T-cell (primary cell): ENCODE results near the gene ZNF684. TPM values are rescaled to one million over a fixed set of nuclear protein-coding genes. Genes with fewer than 3 reads are reported as not detected.

Source experiments
- ATAC-seq, 4 experiments: fragments of 200-7000 bp in 3 of 4; fragments of 150-1000 bp in 1 of 4; cut with Tn5 transposase; replicated peaks in 1 of 4; 1 replicate in 3 of 4; 2 replicates in 1 of 4; pipeline ENCODE4 v1.10.0; 2021; ENCODE audit warnings: moderate library complexity in 3 of 4, mild to moderate bottlenecking in 2 of 4, moderate number of reproducible peaks in 1 of 4
- CTCF ChIA-PET, 2 donors: fragments of 300-600 bp; sonication (Branson Sonifier 250); formaldehyde crosslinking; loops; one replicate each; lab custom pipeline; 2022; ENCODE audit warnings: antibody characterized with exemption in 2 of 2; lab: Charles Lee
- POLR2A ChIA-PET, 2 donors: fragments of 300-600 bp; sonication (Branson Sonifier 250); formaldehyde crosslinking; loops; one replicate each; lab custom pipeline; 2022; ENCODE audit warnings: antibody characterized with exemption in 2 of 2; lab: Charles Lee
- DNase-seq, 35 experiments: peaks; one replicate each; pipeline versions ENCODE4 v3.0.0 to v3.0.0-alpha.2; 2013 to 2023
- H3K27ac ChIP-seq: one replicate; pipeline ENCODE4 v1.5.1; 2013; ENCODE audit warnings: low read length
- H3K27me3 ChIP-seq, 2 experiments: replicated peaks in 1 of 2; 1 replicate in 1 of 2; 2 replicates in 1 of 2; pipeline versions ENCODE4 v1.6.1 to v1.7.0; 2013; ENCODE audit warnings: low read length in 1 of 2, mixed read lengths in 1 of 2; ENCODE audit not compliant: control insufficient read depth in 2 of 2, insufficient read depth in 2 of 2; ENCODE audit errors: extremely low read depth in 1 of 2
- H3K36me3 ChIP-seq, 2 donors: 1 replicate in 1 of 2; 2 replicates in 1 of 2; pipeline versions ENCODE4 v1.6.1 to v1.7.0; 2013; ENCODE audit warnings: low read length in 1 of 2; ENCODE audit not compliant: control insufficient read depth in 2 of 2, insufficient read depth in 1 of 2; ENCODE audit errors: extremely low read depth in 1 of 2
- H3K4me1 ChIP-seq, 2 experiments: 1 replicate in 1 of 2; 2 replicates in 1 of 2; pipeline versions ENCODE4 v1.6.1 to v1.7.0; 2013; ENCODE audit warnings: low read length in 2 of 2, mixed read lengths in 1 of 2; ENCODE audit not compliant: insufficient read depth in 2 of 2, control insufficient read depth in 1 of 2; ENCODE audit errors: extremely low read depth in 1 of 2
- H3K4me3 ChIP-seq, 2 donors: 1 replicate in 1 of 2; 2 replicates in 1 of 2; pipeline versions ENCODE4 v1.5.1 to v1.7.0; 2013; ENCODE audit warnings: mild to moderate bottlenecking in 2 of 2, low read length in 1 of 2, moderate library complexity in 1 of 2; ENCODE audit not compliant: control insufficient read depth in 1 of 2; ENCODE audit errors: extremely low read depth in 1 of 2
- H3K9me3 ChIP-seq: 2 replicates; pipeline ENCODE4 v1.7.0; 2013
- H3K27ac Mint-ChIP-seq, 2 donors: one replicate each; pipeline ENCODE4 v1.8.0; 2020 to 2021; ENCODE audit warnings: mild to moderate bottlenecking in 2 of 2, mixed read lengths in 2 of 2
- H3K27me3 Mint-ChIP-seq, 2 donors: one replicate each; pipeline ENCODE4 v1.8.0; 2021 to 2022; ENCODE audit warnings: mixed read lengths in 2 of 2
- H3K36me3 Mint-ChIP-seq: one replicate; pipeline ENCODE4 v1.8.0; 2021; ENCODE audit warnings: mixed read lengths
- H3K4me1 Mint-ChIP-seq, 3 donors: one replicate each; pipeline ENCODE4 v1.8.0; 2020 to 2022; ENCODE audit warnings: mixed read lengths in 3 of 3, mild to moderate bottlenecking in 1 of 3
- H3K4me3 Mint-ChIP-seq, 3 donors: one replicate each; pipeline ENCODE4 v1.8.0; 2020 to 2022; ENCODE audit warnings: mild to moderate bottlenecking in 3 of 3, mixed read lengths in 3 of 3, moderate library complexity in 3 of 3
- H3K9me3 Mint-ChIP-seq, 3 donors: one replicate each; pipeline ENCODE4 v1.8.0; 2020 to 2022; ENCODE audit warnings: mixed read lengths in 3 of 3
- WGBS: methylation state at CpG from one replicate; pipeline ENCODE4 v1.1.5; 2013; ENCODE audit warnings: missing lambda C conversion rate; ENCODE audit not compliant: insufficient coverage; 5-methylcytosine and 5-hydroxymethylcytosine counted together
- total RNA-seq, 35 experiments: library from RNA in 6 of 35; stranded (reverse) in 6 of 35; fragments of 120-200 nt in 1 of 35; gene quantifications; one replicate each; pipeline versions ENCODE4 v1.2.1 to v1.2.4 and lab custom pipeline; 2013 to 2026

ZNF684 gene
- total RNA-seq, 5 donors from 2014 or later (not counting 1 experiment from before 2014, with no cell fraction given) = 2.4 to 6.0 (median 4.5) TPM

DNA sequence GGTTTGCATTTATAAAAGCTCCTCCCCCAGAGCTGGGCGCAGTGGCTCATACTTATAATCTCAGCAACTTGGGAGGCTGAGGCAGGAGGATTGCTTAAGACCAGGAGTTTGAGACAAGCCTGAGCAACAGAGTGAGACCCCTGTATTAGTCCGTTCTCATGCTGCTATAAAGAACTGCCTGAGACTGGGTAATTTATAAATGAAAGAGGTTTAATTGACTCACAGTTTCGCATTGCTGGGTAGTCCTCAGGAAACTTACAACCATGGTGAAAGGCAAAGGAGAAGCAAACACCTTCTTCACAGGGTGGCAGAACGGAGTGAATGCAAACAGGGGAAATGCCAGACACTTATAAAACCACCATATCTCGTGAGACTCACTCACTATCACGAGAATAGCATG is 52.5 kb downstream of the ZNF684 start:
- Mint-ChIP-seq H3K4me3 (no peak overlapping the region), H3K27ac (no peak overlapping the region), H3K4me1 (no peaks in the 10 kb centered on the region), H3K27me3 (peaks cover 2 to 8% of the 10 kb centered on the region in 2 donors), H3K36me3 (no peaks in the 10 kb centered on the region), H3K9me3 (no peaks in the 10 kb centered on the region)
- Histone ChIP-seq H3K36me3 (no peaks in the 10 kb centered on the region), H3K4me3 (no peak overlapping the region), H3K9me3 (no peaks in the 10 kb centered on the region), H3K4me1 (no peaks in the 10 kb centered on the region), H3K27me3 (peaks cover 0 to 2% of the 10 kb centered on the region in 2 experiments), H3K27ac (no peak overlapping the region)
- ATAC-seq = no peak
- 83% methylated on average over 1 of the region's 6 CpGs for WGBS
- no peak for DNase-seq
- CTCF ChIA-PET = no interaction called here
- POLR2A ChIA-PET = no interaction called here

DNA sequence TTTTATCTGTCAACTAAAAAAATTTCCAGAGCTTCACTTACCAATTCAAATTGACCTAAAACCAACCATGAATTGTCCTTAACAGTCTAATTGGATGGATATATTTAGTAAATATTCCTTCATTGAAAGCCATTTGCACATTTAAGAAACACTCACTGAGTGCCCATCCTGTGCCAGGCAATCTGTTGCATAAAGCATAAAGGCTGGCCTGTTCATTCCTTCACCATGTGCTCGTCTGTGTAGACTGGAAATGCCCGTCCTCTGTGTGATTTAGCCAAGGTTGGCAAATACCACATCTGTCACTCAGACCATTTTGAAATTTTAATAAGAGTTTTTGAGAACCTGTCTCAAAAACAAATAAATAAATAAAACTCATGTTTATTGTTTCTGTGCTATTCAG is 57.1 kb downstream of the ZNF684 start:
- DNase-seq = no peak
- H3K4me3 Mint-ChIP-seq = no peak overlapping the region
- no peak overlapping the region for H3K4me3 ChIP-seq
- H3K36me3 ChIP-seq = no peaks in the 10 kb centered on the region
- no peaks in the 10 kb centered on the region for H3K36me3 Mint-ChIP-seq
- no peak overlapping the region for H3K27ac Mint-ChIP-seq
- peaks cover 3 to 7% (median 4%) of the 10 kb centered on the region in 3 donors for H3K4me1 Mint-ChIP-seq
- H3K4me1 ChIP-seq = no peaks in the 10 kb centered on the region
- H3K9me3 ChIP-seq = no peaks in the 10 kb centered on the region
- POLR2A ChIA-PET = no interaction called here
- peaks cover 3% of the 10 kb centered on the region in 2 donors for H3K27me3 Mint-ChIP-seq
- CTCF ChIA-PET = no interaction called here
- H3K27ac ChIP-seq = no peak overlapping the region
- no peak for ATAC-seq
- no peaks in the 10 kb centered on the region for H3K27me3 ChIP-seq
- WGBS = no CpG with 5 or more reads among the region's 2 CpGs
- no peaks in the 10 kb centered on the region for H3K9me3 Mint-ChIP-seq

DNA sequence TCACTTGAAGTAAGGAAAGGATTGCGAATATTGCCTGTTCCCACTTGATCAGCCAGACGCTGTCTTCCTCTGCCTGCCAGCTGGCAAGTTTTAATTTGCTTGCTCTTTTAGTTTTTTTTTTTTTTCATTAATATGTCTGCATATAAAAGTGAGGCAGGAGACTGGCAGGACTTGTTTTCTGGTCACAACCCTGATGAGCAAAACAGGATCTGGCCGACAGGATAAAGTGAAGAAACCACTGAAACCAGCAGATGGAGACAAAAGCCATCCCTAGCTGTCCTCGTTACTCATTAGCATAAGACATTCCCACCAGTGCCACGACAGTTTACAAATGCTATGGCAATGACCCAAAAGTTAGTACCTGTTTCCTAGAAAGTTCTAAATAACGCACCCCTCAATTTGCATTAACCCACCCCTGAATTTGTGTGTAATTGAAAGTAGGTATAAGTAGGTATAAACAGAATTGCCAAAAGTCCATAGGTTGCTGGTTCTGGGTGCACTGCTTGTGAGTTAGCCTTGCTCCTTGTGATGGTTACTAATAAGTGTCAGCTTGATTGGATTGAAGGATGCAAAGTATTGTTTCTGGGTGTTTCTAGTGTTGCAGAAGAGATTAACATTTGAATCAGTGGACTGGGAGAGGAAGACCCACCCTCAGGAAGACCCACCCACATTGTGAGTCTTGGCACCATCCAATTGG is 60.8 kb downstream of the ZNF684 start:
- peaks cover 0 to 15% of the 10 kb centered on the region in 2 experiments for H3K27me3 ChIP-seq
- H3K36me3 ChIP-seq = no peaks in the 10 kb centered on the region
- H3K4me3 Mint-ChIP-seq = no peak overlapping the region
- CTCF ChIA-PET = interaction anchor here in 1 of 2 donors (0.7 kb wide), 1 partner anchor 934 kb away, joined by 3 read pairs; no protein-coding TSS in a partner anchor
- H3K27me3 Mint-ChIP-seq = peaks cover 3 to 9% of the 10 kb centered on the region in 2 donors
- no peak overlapping the region for H3K27ac ChIP-seq
- H3K9me3 ChIP-seq = no peaks in the 10 kb centered on the region
- 33% methylated on average over 2 of the region's 6 CpGs for WGBS
- no peak overlapping the region for H3K4me3 ChIP-seq
- H3K4me1 Mint-ChIP-seq = peaks cover 6 to 11% (median 8%) of the 10 kb centered on the region in 3 donors
- H3K36me3 Mint-ChIP-seq = no peaks in the 10 kb centered on the region
- peak in 1 of 35 experiments; percentile 37 for DNase-seq
- no peak for ATAC-seq
- no peaks in the 10 kb centered on the region for H3K9me3 Mint-ChIP-seq
- H3K4me1 ChIP-seq = no peaks in the 10 kb centered on the region
- POLR2A ChIA-PET = interaction anchor here (0.6 to 0.7 kb wide), 2 partner anchors 193 to 437 kb away, joined by 3 to 5 read pairs; no protein-coding TSS in a partner anchor
- H3K27ac Mint-ChIP-seq = no peak overlapping the region

DNA sequence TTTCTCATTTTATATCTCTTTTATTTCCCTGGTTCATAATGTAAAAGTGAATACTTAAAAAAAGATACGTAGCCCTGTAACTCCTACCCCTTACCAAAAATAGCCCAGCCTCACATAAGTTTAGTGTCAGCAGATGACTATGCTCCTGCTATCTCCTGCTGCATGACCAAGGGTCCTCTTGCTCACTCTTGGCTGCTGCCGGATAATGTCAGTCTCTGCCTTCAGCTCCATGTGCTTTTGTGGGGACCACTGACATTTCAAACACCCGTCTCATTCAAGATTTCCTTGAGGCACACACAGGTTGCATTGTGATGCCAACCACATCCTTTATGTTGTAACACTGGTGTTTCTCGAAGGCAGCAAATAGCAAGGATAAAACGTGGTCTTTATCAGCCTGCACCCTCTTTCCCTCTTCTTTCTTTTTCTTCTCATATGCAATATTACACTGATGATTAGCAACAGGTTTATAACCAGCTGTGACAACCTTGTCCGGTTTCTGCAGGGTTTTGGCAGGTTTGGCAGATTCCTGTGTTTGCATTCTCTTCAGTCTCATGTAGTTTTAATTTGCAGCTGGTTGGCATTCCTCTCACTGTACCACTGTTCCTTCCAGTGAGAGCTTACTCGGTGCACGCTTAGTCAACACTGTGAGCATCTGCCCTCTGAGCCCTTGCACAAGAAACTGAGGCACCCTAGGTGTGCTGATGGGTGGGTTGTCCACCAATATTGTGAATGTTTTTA is 62.2 kb downstream of the ZNF684 start:
- H3K36me3 ChIP-seq = no peaks in the 10 kb centered on the region
- 37% methylated on average over 5 of the region's 8 CpGs for WGBS
- Mint-ChIP-seq H3K4me3 (no peak overlapping the region), H3K27me3 (peaks cover 3 to 9% of the 10 kb centered on the region in 2 donors), H3K27ac (no peak overlapping the region), H3K9me3 (no peaks in the 10 kb centered on the region), H3K36me3 (no peaks in the 10 kb centered on the region), H3K4me1 (peaks cover 6 to 11% (median 8%) of the 10 kb centered on the region in 3 donors)
- no peaks in the 10 kb centered on the region for H3K4me1 ChIP-seq
- H3K9me3 ChIP-seq = no peaks in the 10 kb centered on the region
- ATAC-seq = no peak
- CTCF ChIA-PET = no interaction called here
- H3K27me3 ChIP-seq = peaks cover 0 to 15% of the 10 kb centered on the region in 2 experiments
- H3K4me3 ChIP-seq = no peak overlapping the region
- H3K27ac ChIP-seq = no peak overlapping the region
- POLR2A ChIA-PET = interaction anchor here (0.5 to 0.6 kb wide), 2 partner anchors 589 to 860 kb away, joined by 3 to 13 read pairs; no protein-coding TSS in a partner anchor
- no peak for DNase-seq

GRCh38 chr1:40594187-40594531 is 62.7 kb downstream of the ZNF684 start:
- Histone ChIP-seq H3K27ac (no peak overlapping the region), H3K27me3 (peaks cover 0 to 15% of the 10 kb centered on the region in 2 experiments), H3K4me3 (no peak overlapping the region), H3K36me3 (no peaks in the 10 kb centered on the region), H3K4me1 (no peaks in the 10 kb centered on the region), H3K9me3 (no peaks in the 10 kb centered on the region)
- ATAC-seq = no peak
- Mint-ChIP-seq H3K27ac (no peak overlapping the region), H3K4me1 (peaks cover 6 to 11% (median 8%) of the 10 kb centered on the region in 3 donors), H3K9me3 (no peaks in the 10 kb centered on the region), H3K4me3 (no peak overlapping the region), H3K36me3 (no peaks in the 10 kb centered on the region), H3K27me3 (peaks cover 3 to 9% of the 10 kb centered on the region in 2 donors)
- ChIA-PET CTCF (no interaction called here), POLR2A (interaction anchor here (0.5 to 0.6 kb wide), 2 partner anchors 590 to 860 kb away, joined by 3 to 13 read pairs; no protein-coding TSS in a partner anchor)
- DNase-seq = no peak
- WGBS = 46% methylated on average over 3 of the region's 3 CpGs

DNA sequence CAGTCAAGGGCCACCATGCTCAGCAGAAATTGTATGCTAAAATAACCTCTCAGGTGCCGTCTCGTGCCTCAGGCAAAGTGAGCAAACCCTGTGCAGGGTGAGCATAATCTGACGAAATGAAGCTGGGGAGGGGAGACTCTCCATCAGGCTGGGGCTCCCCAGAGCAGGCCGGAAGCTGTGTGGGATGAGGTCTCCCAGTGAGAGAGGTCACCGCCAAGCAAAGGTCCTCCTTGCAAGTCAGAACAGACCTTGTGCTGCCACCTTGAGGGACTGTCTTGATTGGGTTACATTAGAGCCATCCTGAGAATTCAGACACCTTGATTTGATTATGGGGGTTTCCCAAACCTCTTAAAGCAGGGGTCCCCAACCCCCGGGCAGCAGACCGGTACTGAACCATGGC is 64.2 kb downstream of the ZNF684 start:
- Histone ChIP-seq H3K27me3 (peaks cover 0 to 15% of the 10 kb centered on the region in 2 experiments), H3K27ac (no peak overlapping the region), H3K4me1 (no peaks in the 10 kb centered on the region), H3K9me3 (no peaks in the 10 kb centered on the region), H3K36me3 (no peaks in the 10 kb centered on the region), H3K4me3 (no peak overlapping the region)
- Mint-ChIP-seq H3K9me3 (no peaks in the 10 kb centered on the region), H3K27me3 (peaks cover 3 to 9% of the 10 kb centered on the region in 2 donors), H3K36me3 (no peaks in the 10 kb centered on the region), H3K4me1 (peaks cover 6 to 11% (median 8%) of the 10 kb centered on the region in 3 donors), H3K4me3 (no peak overlapping the region), H3K27ac (no peak overlapping the region)
- ChIA-PET CTCF (no interaction called here), POLR2A (interaction anchor here in 1 of 2 donors (0.6 kb wide), 1 partner anchor 464 kb away, joined by 13 read pairs; no protein-coding TSS in a partner anchor)
- ATAC-seq (no peak), DNase-seq (no peak)
- WGBS = 70% methylated on average over 4 of the region's 7 CpGs
